AG09309 (cell line): Measurements from ENCODE around the gene LAD1.

Experiments
- DNase-seq: peaks from one replicate; pipeline ENCODE4 v3.0.0-alpha.2; 2010; ENCODE audit warnings: low read depth
- H3K4me3 ChIP-seq: 2 replicates; pipeline ENCODE4 v1.5.1; 2011; ENCODE audit warnings: mild to moderate bottlenecking, low read depth, low read length, moderate library complexity; ENCODE audit not compliant: control insufficient read depth
- TF ChIP-seq, protein P1 (sequence below): IDR thresholded peaks from 2 replicates; pipeline ENCODE4 v1.5.1; 2011; ENCODE audit warnings: mild to moderate bottlenecking, low read depth, low read length, inconsistent platforms; ENCODE audit not compliant: insufficient read depth, control insufficient read depth; ENCODE audit errors: missing control alignments

The LAD1 gene

DNA sequence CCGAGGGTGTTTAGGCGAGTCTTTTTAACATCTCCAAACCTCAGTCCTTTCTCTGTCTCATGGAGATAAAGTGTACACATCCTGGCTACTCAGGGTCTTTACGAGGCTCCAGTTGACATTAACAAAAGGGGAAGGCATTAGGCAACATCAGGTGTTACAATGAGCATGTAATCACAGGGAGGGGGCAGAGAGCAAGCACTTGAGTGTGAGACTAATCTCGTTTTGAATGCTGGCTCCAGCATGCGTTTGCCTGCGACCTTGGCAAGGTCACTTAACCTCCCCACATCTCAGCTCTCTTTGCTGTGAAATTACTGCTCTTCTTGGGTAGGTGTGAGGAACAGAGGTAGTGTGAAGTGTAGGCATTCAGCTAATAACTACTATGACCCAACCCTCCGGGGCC is 24.8 kb downstream of the LAD1 start:
- H3K4me3 ChIP-seq = no peak overlapping the region
- no peak for DNase-seq
- TF ChIP-seq, protein P1, sequence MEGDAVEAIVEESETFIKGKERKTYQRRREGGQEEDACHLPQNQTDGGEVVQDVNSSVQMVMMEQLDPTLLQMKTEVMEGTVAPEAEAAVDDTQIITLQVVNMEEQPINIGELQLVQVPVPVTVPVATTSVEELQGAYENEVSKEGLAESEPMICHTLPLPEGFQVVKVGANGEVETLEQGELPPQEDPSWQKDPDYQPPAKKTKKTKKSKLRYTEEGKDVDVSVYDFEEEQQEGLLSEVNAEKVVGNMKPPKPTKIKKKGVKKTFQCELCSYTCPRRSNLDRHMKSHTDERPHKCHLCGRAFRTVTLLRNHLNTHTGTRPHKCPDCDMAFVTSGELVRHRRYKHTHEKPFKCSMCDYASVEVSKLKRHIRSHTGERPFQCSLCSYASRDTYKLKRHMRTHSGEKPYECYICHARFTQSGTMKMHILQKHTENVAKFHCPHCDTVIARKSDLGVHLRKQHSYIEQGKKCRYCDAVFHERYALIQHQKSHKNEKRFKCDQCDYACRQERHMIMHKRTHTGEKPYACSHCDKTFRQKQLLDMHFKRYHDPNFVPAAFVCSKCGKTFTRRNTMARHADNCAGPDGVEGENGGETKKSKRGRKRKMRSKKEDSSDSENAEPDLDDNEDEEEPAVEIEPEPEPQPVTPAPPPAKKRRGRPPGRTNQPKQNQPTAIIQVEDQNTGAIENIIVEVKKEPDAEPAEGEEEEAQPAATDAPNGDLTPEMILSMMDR = no peak

- DNase-seq = no peak
- TF ChIP-seq, protein P1 = no peak
- H3K4me3 ChIP-seq = no peak overlapping the region
Measured at GRCh38 chr1:201371792-201372191, 27.3 kb downstream of the LAD1 start.

- TF ChIP-seq, protein P1 = no peak
Measured at GRCh38 chr1:201371276-201371675, 27.8 kb downstream of the LAD1 start.

GRCh38 chr1:201370500-201370899 is 28.6 kb downstream of the LAD1 start:
- no peak overlapping the region for H3K4me3 ChIP-seq
- TF ChIP-seq, protein P1 = no peak
- no peak for DNase-seq

More at GRCh38 chr1:201371276-201371675, 27.8 kb downstream of the LAD1 start:
- DNase-seq = no peak
- no peak overlapping the region for H3K4me3 ChIP-seq

- TF ChIP-seq, protein P1 = no peak
- no peak for DNase-seq
- no peak overlapping the region for H3K4me3 ChIP-seq
Measured at GRCh38 chr1:201369209-201369608, 29.9 kb downstream of the LAD1 start.

DNA sequence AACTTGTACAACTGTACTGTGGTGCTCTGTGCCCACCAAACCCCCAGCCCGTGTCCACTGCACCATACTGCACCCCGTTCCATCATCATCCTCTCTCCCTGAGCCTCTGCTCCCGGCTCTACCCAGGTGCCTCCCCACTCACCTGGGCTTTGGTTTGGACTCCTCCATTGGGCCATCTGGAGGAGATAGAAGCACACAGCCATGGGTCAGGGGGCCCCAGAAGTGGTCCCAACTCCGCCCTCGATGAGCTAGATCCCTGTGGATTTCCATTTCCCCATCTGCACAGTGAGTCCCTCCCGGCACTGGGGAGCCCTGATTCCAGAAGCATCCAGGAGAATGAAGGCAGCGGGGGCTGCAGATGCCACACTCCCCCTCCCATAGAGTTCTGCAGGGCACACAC is 32.4 kb downstream of the LAD1 start:
- TF ChIP-seq, protein P1 = no peak
- DNase-seq = no peak
- H3K4me3 ChIP-seq = no peak overlapping the region

- TF ChIP-seq, protein P1 = no peak
- no peak for DNase-seq
- H3K4me3 ChIP-seq = no peak overlapping the region
Measured at GRCh38 chr1:201365251-201365650, 33.9 kb downstream of the LAD1 start.
